ENCODE measurements around the gene NAGS. TPM values are rescaled to one million over a fixed set of nuclear protein-coding genes. Genes with fewer than 3 reads are reported as not detected.

The NAGS gene
- polyA plus RNA-seq, 1 of the 3 experiments (the other 2 are of a cell fraction), result 1.7 TPM

GRCh38 chr17:44014133-44014436, 9.7 kb downstream of the NAGS start:
- Histone ChIP-seq H3K27me3 (ENCODE audit: insufficient read depth) (no peaks in the 10 kb centered on the region), H3K9ac (peak overlapping the region; percentile 91), H3K27ac (ENCODE audit: low read depth in 2 of 2, low read length in 1 of 2) (peak overlapping the region; percentile 68 to 92; a peak in 3 of 4 replicates), H3K36me3 (replicated peaks in 1 of 2; ENCODE audit: control insufficient read depth in 1 of 2, insufficient read depth in 2 of 2, low read length in 1 of 2) (peaks cover 0 to 14% of the 10 kb centered on the region in 2 experiments), H3K9me2 (no peaks in the 10 kb centered on the region), H3F3A (replicated peaks; ENCODE audit: insufficient read depth) (peaks cover 4% of the 10 kb centered on the region), H4K20me1 (ENCODE audit: insufficient read depth) (no peaks in the 10 kb centered on the region), H3K9me3 (no peaks in the 10 kb centered on the region), H3K4me3 (ENCODE audit: low read depth in 2 of 2, low read length in 1 of 2) (peak overlapping the region; percentile 96 to 97), H3K79me2 (ENCODE audit: insufficient read depth) (peaks cover 27% of the 10 kb centered on the region; the same call in 1 of the 2 replicates), H3K4me1 (ENCODE audit: control insufficient read depth in 1 of 2, insufficient read depth in 2 of 2, low read depth in 1 of 2, low read length in 1 of 2) (peaks cover 0 to 32% of the 10 kb centered on the region in 2 experiments; a peak in 2 of 4 replicates), H3K4me2 (peak overlapping the region; percentile 93), H2AFZ (ENCODE audit: low read depth) (peak overlapping the region; percentile 85; the same call in 1 of the 2 replicates)
- no peak for TF ChIP-seq MXI1 (IDR thresholded peaks at IDR 0.05; ENCODE audit: low read depth, low read length)
- TF ChIP-seq REST (IDR thresholded peaks at IDR 0.05; ENCODE audit: low read depth, low read length), result no peak
- TF ChIP-seq GATA2 (CRISPR knock-in tag; IDR thresholded peaks at IDR 0.05), result no peak
- TF ChIP-seq TEAD4 (IDR thresholded peaks at IDR 0.05; ENCODE audit: borderline replicate concordance, insufficient read depth), result no peak
- no peak for TF ChIP-seq FOSL2 (IDR thresholded peaks at IDR 0.05; ENCODE audit: borderline replicate concordance, low read depth)
- no peak for TF ChIP-seq NFIC (IDR thresholded peaks at IDR 0.05; ENCODE audit: borderline replicate concordance)
- TF ChIP-seq YY1 (IDR thresholded peaks at IDR 0.05; ENCODE audit: low read depth), result no peak
- no peak for TF ChIP-seq SIN3A (IDR thresholded peaks at IDR 0.05; ENCODE audit: borderline replicate concordance, low read depth, low read length)
- no peak for TF ChIP-seq ZBTB33 (IDR thresholded peaks at IDR 0.05; ENCODE audit: borderline replicate concordance, low read depth)
- TF ChIP-seq, protein P1, sequence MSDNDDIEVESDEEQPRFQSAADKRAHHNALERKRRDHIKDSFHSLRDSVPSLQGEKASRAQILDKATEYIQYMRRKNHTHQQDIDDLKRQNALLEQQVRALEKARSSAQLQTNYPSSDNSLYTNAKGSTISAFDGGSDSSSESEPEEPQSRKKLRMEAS (IDR thresholded peaks at IDR 0.05; ENCODE audit: low read depth), result no peak
- TF ChIP-seq, protein P2, sequence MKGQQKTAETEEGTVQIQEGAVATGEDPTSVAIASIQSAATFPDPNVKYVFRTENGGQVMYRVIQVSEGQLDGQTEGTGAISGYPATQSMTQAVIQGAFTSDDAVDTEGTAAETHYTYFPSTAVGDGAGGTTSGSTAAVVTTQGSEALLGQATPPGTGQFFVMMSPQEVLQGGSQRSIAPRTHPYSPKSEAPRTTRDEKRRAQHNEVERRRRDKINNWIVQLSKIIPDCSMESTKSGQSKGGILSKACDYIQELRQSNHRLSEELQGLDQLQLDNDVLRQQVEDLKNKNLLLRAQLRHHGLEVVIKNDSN (IDR thresholded peaks at IDR 0.05; ENCODE audit: borderline replicate concordance, low read depth), result no peak
- TF ChIP-seq CTCF (IDR thresholded peaks at IDR 0.05), result no peak
- no peak for TF ChIP-seq GABPA (IDR thresholded peaks at IDR 0.05; ENCODE audit: low read depth)
- TF ChIP-seq SMC3 (IDR thresholded peaks at IDR 0.05; ENCODE audit: low read depth, low read length), result no peak
- TF ChIP-seq FOXJ3 (CRISPR knock-in tag; IDR thresholded peaks at IDR 0.05), result no peak
- TF ChIP-seq EP300 (IDR thresholded peaks at IDR 0.05; ENCODE audit: borderline replicate concordance in 1 of 2, low read depth in 1 of 2, low read length in 1 of 2), result no peak
- no peak for TF ChIP-seq JUND (IDR thresholded peaks at IDR 0.05)
- DNase-seq, result no peak
- POLR2A ChIA-PET, result interaction anchor here (1.1 to 1.8 kb wide), 2 partner anchors 11 to 52 kb away, joined by 3 to 6 read pairs; partner anchors contain the start of gene LSM12
- CTCF ChIA-PET, result interaction anchor here (0.8 to 31.1 kb wide), 5 partner anchors 9 to 102 kb away, joined by 3 to 638 read pairs (median 4); partner anchors contain the start of gene PPY
- WGBS (ENCODE audit: low lambda C conversion rate), result 23% methylated on average over 3 of the region's 12 CpGs

Data from SK-N-SH (cell line).